ENCODE data around the gene ELL. TPM values are rescaled to one million over a fixed set of nuclear protein-coding genes. Genes with fewer than 3 reads are reported as not detected.

ELL gene
- total and polyA plus RNA-seq, 4 experiments from 2014 or later: 6.5 to 35.9 (median 25.8) TPM

DNA sequence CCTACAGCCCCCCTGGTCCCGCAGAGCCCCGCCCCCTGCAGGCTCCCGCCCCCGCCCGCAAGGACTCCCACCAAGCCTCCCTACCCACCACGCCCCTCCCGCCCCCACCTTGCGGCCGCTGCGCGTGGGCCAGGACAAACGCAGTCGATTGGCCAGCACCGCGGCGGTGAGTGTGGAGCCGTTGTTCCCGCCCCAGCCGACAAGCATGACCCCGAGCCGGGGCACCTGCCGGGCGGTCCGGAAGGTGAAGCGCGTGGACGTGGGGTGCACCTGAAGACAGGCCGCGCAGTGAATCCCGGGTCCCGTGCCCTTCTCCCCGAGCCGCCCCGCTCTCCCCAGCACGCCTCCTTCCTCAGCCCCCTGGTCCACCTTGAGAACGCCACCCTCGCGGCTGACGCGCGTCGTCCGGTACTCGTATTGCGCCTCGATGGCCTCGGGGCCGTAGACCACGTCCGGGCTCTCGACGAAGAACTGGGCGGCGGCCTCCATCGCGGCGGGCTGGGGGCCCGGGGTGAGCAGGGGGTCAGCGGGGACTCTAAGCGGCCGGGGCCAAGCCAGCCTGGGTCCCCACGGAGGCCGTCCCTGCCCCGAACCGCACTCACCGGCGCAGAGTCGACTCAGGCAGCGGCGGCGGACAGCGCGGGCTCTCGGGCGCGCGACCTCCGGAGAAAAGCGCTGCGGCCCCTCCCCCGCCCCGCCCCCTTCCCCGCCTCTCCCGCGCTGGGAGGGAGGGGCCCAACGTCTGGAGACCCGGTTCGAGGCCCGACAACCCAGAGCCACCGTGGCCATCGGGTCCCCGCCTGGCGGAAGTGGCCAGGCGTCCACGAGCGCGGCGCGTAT lies 84.2 kb downstream of the ELL start, which contains the start of gene ISYNA1:
Gene ISYNA1 (minus strand): TSS at position 643 of the 840 bp plus-strand sequence. CDS start 154 bp downstream, at position 489.
- Mint-ChIP-seq H3K27ac (peak within 1 kb of the TSS; percentile 50 to 92 (median 78)), H3K9me3 (peaks cover 0 to 4% (median 2%) of the 10 kb centered on the region in 8 donors), H3K4me1 (peaks cover 16 to 59% (median 30%) of the 10 kb centered on the region in 4 donors), H3K27me3 (no peaks in the 10 kb centered on the region), H3K4me3 (peak within 1 kb of the TSS; percentile 74 to 87 (median 83)), H3K36me3 (peaks cover 4 to 8% of the 10 kb centered on the region in 2 donors)
- CTCF ChIA-PET (ENCODE audit: partially characterized antibody): interaction anchor here (0.9 kb wide), 1 partner anchor 13 kb away, joined by 3 read pairs; no protein-coding TSS in a partner anchor
- Histone ChIP-seq H3K4me1 (ENCODE audit: insufficient read depth, low read length) (peaks cover 26% of the 10 kb centered on the region), H3K27ac (ENCODE audit: low read depth, low read length) (peak within 1 kb of the TSS; percentile 45), H3K4me3 (ENCODE audit: low read length in 2 of 2) (peak within 1 kb of the TSS in 1 of 2 donors; percentile 55), H3K36me3 (ENCODE audit: insufficient read depth, low read length) (no peaks in the 10 kb centered on the region), H3K9me3 (ENCODE audit: control insufficient read depth in 1 of 2, low read length in 2 of 2) (no peaks in the 10 kb centered on the region), H3K27me3 (ENCODE audit: insufficient read depth, low read length) (no peaks in the 10 kb centered on the region)
- POLR2A ChIA-PET (ENCODE audit: partially characterized antibody): interaction anchor here (1.0 to 14.5 kb wide), 6 partner anchors 9 to 156 kb away, joined by 3 to 238 read pairs (median 6); partner anchors contain the start of genes ELL, JUND and SSBP4
- intact Hi-C loops (cut with micrococcal nuclease): loop anchor here (1.0 kb wide), 1 partner anchor 8 kb away; no protein-coding TSS in a partner anchor
- peak in 2 of 5 donors; percentile 40 to 72 for DNase-seq

DNA sequence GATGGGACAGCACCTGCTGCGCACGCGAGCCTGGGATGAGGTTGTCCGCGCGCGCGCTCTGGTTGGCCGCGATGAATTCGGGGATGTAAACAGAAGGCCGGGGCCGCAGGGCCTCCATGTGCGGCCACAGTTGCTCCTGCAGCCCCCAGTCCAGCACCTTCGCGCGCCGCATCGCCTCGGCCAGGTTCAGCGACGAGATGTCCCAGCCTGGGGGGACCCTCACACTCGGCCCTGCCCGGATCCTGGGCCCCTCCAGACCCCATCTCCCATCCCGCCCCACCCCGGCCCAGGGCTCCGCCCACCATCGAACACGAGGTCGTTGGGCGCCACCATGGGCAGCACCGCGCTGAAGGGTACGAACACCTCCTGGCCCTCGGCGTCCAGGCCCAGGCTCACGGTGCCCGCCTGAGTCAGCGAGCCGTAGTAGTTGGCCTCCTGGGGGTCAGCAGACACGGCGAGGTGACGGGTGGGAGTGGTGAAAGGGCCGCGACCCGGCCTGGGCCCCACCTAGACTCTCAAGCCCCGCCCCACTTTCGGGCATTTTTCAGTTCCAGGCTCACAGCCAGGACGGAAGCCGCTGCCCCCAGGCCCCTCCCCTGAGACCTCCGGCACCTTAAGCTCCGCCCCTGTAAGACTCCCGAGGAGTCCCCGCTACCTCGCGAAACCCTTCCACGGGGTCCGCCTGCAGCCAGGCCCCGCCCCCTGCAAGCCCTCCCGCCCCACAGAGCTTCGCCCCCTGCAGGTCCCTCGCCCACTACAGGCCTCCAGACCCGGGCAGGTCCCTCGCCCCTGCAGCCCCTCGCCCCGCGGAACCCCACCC lies 85.0 kb downstream of the ELL start:
- Mint-ChIP-seq H3K27ac (peak overlapping the region; percentile 70 to 91 (median 78)), H3K4me1 (peaks cover 12 to 51% (median 25%) of the 10 kb centered on the region in 4 donors), H3K36me3 (peaks cover 0 to 5% of the 10 kb centered on the region in 2 donors), H3K9me3 (peaks cover 0 to 3% (median 0%) of the 10 kb centered on the region in 8 donors), H3K4me3 (peak overlapping the region; percentile 74 to 87 (median 83)), H3K27me3 (no peaks in the 10 kb centered on the region)
- H3K27me3 ChIP-seq (ENCODE audit: insufficient read depth, low read length): no peaks in the 10 kb centered on the region
- H3K36me3 ChIP-seq (ENCODE audit: insufficient read depth, low read length): no peaks in the 10 kb centered on the region
- intact Hi-C loops (cut with micrococcal nuclease): loop anchor here (1.0 kb wide), 1 partner anchor 8 kb away; no protein-coding TSS in a partner anchor
- peak overlapping the region; percentile 26 for H3K27ac ChIP-seq (ENCODE audit: low read depth, low read length)
- H3K4me3 ChIP-seq (ENCODE audit: low read length in 2 of 2): peak overlapping the region in 1 of 2 donors; percentile 55
- H3K9me3 ChIP-seq (ENCODE audit: control insufficient read depth in 1 of 2, low read length in 2 of 2): no peaks in the 10 kb centered on the region
- peak; percentile 74 to 85 (median 77) for DNase-seq
- ChIA-PET CTCF (ENCODE audit: partially characterized antibody) (interaction anchor here (0.9 to 1.0 kb wide), 2 partner anchors 13 to 18 kb away, joined by 3 to 4 read pairs; partner anchors contain the start of gene SSBP4), POLR2A (ENCODE audit: partially characterized antibody) (interaction anchor here (0.7 to 14.5 kb wide), 6 partner anchors 8 to 155 kb away, joined by 3 to 238 read pairs (median 5); partner anchors contain the start of genes ELL, JUND and SSBP4)
- H3K4me1 ChIP-seq (ENCODE audit: insufficient read depth, low read length): peaks cover 20% of the 10 kb centered on the region

DNA sequence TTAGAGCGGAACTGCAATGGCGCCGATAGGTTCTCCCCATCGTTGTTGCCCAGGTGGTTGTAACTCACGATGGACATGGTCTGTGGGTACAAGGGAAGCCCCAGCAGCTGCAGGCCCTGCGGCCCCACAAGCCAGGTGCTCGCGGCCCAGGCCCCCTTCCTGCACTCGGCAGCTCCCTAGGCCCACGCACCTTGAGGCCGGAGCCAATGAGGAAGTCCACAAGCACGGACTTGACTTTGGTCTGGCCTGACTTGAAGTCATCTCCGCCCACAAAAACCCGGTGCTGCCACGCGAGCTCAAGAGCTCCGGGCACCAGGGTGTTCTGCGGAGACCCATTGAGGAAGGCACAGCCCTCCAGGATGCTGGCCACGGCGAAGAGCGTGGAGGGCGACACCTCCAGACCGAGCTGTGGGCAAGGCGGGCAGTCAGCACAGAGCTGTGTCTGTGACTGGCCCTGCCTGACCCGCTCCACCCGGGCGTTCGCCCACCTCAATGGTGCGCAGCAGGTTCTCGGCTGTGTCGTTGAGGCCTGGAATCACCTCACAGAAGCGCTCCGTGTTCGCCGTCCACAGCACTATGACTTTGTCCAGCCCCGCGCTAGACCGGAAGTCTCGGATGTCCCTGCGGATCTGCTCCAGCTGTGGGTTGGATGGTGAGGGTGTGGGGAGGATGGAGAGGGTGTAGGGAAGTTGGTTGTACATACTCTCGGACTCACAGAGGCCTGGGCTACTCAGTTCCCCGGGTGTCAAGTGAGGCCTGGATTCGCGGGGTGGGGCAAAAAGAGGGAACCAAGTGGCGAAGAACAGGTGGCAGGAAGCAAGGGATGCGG lies 85.8 kb downstream of the ELL start:
- ChIA-PET POLR2A (ENCODE audit: partially characterized antibody) (interaction anchor here (1.1 to 14.5 kb wide), 2 partner anchors 18 to 396 kb away, joined by 3 to 238 read pairs; partner anchors contain the start of genes SSBP4 and UPF1), CTCF (ENCODE audit: partially characterized antibody) (interaction anchor here (1.0 to 1.6 kb wide), 2 partner anchors 17 to 18 kb away, joined by 3 to 4 read pairs; partner anchors contain the start of gene SSBP4)
- no peaks in the 10 kb centered on the region for H3K27me3 ChIP-seq (ENCODE audit: insufficient read depth, low read length)
- peaks cover 0 to 5% of the 10 kb centered on the region in 2 donors for H3K36me3 Mint-ChIP-seq
- no peak overlapping the region for H3K4me3 ChIP-seq (ENCODE audit: low read length in 2 of 2)
- no peak for DNase-seq
- peaks cover 16% of the 10 kb centered on the region for H3K4me1 ChIP-seq (ENCODE audit: insufficient read depth, low read length)
- H3K27ac ChIP-seq (ENCODE audit: low read depth, low read length): peak overlapping the region; percentile 26
- H3K27me3 Mint-ChIP-seq: no peaks in the 10 kb centered on the region
- no peaks in the 10 kb centered on the region for H3K9me3 ChIP-seq (ENCODE audit: control insufficient read depth in 1 of 2, low read length in 2 of 2)
- peaks cover 8 to 42% (median 19%) of the 10 kb centered on the region in 4 donors for H3K4me1 Mint-ChIP-seq
- H3K4me3 Mint-ChIP-seq: peak overlapping the region; percentile 53 to 72 (median 65)
- H3K27ac Mint-ChIP-seq: peak overlapping the region in 5 of 7 donors; percentile 35 to 77 (median 70)
- no peaks in the 10 kb centered on the region for H3K36me3 ChIP-seq (ENCODE audit: insufficient read depth, low read length)
- intact Hi-C loops (cut with micrococcal nuclease): no loop called here
- H3K9me3 Mint-ChIP-seq: no peaks in the 10 kb centered on the region

DNA sequence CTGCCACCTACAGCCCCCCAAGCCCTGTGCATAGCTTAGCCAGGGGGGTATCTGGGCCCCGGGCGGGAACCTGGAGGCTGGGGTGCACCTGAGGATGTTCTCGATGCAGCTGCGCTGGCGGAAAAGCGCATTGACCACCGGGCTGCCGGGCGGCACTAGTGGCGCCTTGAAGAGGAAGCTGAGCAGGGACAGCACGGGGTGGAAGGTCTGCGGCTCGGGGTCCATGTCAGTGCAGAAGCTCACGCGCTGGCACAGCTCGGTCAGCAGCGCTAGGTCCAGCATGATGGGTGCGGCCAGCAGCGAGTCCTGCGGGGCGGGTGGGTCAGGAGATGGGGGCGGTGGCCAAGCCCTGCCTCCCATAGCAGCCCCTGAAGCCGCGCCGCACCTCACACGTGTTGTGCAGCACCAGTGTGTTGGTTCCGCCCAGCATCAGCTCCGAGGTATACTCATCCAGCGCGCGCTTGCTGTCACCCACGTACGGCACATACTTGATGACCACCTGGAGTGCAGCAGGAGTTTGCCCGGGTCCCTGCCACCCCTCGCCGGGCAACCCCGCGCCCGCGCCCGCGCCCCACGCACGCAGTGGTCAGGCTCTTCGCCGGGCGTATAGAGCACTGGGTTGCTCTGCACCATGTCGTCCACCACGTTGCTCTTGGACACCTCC lies 86.6 kb downstream of the ELL start:
- POLR2A ChIA-PET (ENCODE audit: partially characterized antibody): interaction anchor here (0.6 to 14.5 kb wide), 4 partner anchors 10 to 396 kb away, joined by 3 to 238 read pairs (median 4); partner anchors contain the start of genes SSBP4 and UPF1
- Mint-ChIP-seq H3K4me3 (peak overlapping the region in 3 of 8 donors; percentile 48 to 65 (median 59)), H3K27me3 (no peaks in the 10 kb centered on the region), H3K4me1 (peaks cover 7 to 38% (median 17%) of the 10 kb centered on the region in 4 donors), H3K36me3 (peaks cover 0 to 2% of the 10 kb centered on the region in 2 donors), H3K27ac (peak overlapping the region in 1 of 7 donors; percentile 83), H3K9me3 (no peaks in the 10 kb centered on the region)
- no peaks in the 10 kb centered on the region for H3K9me3 ChIP-seq (ENCODE audit: control insufficient read depth in 1 of 2, low read length in 2 of 2)
- CTCF ChIA-PET (ENCODE audit: partially characterized antibody): interaction anchor here (1.0 to 1.6 kb wide), 2 partner anchors 16 to 17 kb away, joined by 3 to 4 read pairs; partner anchors contain the start of gene SSBP4
- no peak for DNase-seq
- peaks cover 21% of the 10 kb centered on the region for H3K4me1 ChIP-seq (ENCODE audit: insufficient read depth, low read length)
- intact Hi-C loops (cut with micrococcal nuclease): no loop called here
- no peak overlapping the region for H3K27ac ChIP-seq (ENCODE audit: low read depth, low read length)
- H3K36me3 ChIP-seq (ENCODE audit: insufficient read depth, low read length): no peaks in the 10 kb centered on the region
- no peaks in the 10 kb centered on the region for H3K27me3 ChIP-seq (ENCODE audit: insufficient read depth, low read length)
- H3K4me3 ChIP-seq (ENCODE audit: low read length in 2 of 2): no peak overlapping the region

DNA sequence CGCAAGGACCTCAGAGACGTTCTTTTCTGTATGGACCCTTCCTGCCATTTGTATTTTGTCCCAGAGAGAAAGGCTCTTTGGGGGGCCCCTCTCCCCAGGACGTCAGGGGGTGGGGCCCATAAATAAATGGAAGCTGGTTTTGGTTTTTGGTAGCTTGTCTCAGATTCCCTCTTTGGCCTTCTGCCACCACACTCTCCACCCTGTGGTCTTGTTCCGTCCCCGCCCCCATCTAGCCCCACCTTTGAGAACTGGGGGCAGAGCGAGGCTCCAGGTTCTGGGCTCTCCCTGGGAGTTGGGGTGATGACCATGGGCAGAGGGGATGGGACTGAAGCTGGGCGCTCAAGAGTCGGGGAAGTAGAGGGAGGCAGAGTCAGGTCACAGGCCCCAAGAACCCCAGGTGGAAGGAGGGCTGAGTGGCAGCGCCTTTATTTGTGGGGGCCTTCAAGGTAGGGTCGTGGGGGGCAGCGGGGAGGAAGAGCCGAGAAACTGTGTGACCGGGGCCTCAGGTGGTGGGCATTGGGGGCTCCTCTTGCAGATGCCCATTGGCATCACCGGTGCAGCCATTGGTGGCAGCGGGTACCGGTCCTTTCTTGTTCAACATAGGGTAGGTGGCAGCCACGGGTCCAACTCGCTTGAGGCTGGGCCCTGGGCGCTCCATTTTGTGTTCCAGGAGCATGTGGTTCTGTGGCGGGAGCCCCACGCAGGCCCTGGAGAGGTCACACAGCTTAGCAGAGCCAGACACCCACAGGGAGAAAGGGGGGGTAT lies 87.3 kb downstream of the ELL start:
- H3K36me3 Mint-ChIP-seq: peaks cover 0 to under 1% of the 10 kb centered on the region in 2 donors
- POLR2A ChIA-PET (ENCODE audit: partially characterized antibody): interaction anchor here (0.6 to 14.5 kb wide), 3 partner anchors 9 to 272 kb away, joined by 3 to 238 read pairs (median 4); partner anchors contain the start of gene SSBP4
- H3K4me3 Mint-ChIP-seq: peak overlapping the region in 7 of 8 donors; percentile 21 to 76 (median 53)
- CTCF ChIA-PET (ENCODE audit: partially characterized antibody): interaction anchor here (0.6 to 1.6 kb wide), 3 partner anchors 17 to 117 kb away, joined by 3 read pairs; no protein-coding TSS in a partner anchor
- Histone ChIP-seq H3K27ac (ENCODE audit: low read depth, low read length) (no peak overlapping the region), H3K9me3 (ENCODE audit: control insufficient read depth in 1 of 2, low read length in 2 of 2) (no peaks in the 10 kb centered on the region), H3K36me3 (ENCODE audit: insufficient read depth, low read length) (no peaks in the 10 kb centered on the region), H3K27me3 (ENCODE audit: insufficient read depth, low read length) (no peaks in the 10 kb centered on the region), H3K4me1 (ENCODE audit: insufficient read depth, low read length) (peaks cover 28% of the 10 kb centered on the region), H3K4me3 (ENCODE audit: low read length in 2 of 2) (no peak overlapping the region)
- no peaks in the 10 kb centered on the region for H3K9me3 Mint-ChIP-seq
- no peaks in the 10 kb centered on the region for H3K27me3 Mint-ChIP-seq
- DNase-seq: no peak
- peak overlapping the region in 6 of 7 donors; percentile 15 to 83 (median 48) for H3K27ac Mint-ChIP-seq
- H3K4me1 Mint-ChIP-seq: peaks cover 5 to 39% (median 20%) of the 10 kb centered on the region in 4 donors
- intact Hi-C loops (cut with micrococcal nuclease): no loop called here
